Measurements from ENCODE around the gene HTRA3. TPM values are rescaled to one million over a fixed set of nuclear protein-coding genes. Genes with fewer than 3 reads are reported as not detected.
A peak's percentile ranks its signal among the peaks of the same experiment; 100 is the strongest.

Gene HTRA3
- total RNA-seq, 1 experiment from 2014 or later: 2.8 TPM

DNA sequence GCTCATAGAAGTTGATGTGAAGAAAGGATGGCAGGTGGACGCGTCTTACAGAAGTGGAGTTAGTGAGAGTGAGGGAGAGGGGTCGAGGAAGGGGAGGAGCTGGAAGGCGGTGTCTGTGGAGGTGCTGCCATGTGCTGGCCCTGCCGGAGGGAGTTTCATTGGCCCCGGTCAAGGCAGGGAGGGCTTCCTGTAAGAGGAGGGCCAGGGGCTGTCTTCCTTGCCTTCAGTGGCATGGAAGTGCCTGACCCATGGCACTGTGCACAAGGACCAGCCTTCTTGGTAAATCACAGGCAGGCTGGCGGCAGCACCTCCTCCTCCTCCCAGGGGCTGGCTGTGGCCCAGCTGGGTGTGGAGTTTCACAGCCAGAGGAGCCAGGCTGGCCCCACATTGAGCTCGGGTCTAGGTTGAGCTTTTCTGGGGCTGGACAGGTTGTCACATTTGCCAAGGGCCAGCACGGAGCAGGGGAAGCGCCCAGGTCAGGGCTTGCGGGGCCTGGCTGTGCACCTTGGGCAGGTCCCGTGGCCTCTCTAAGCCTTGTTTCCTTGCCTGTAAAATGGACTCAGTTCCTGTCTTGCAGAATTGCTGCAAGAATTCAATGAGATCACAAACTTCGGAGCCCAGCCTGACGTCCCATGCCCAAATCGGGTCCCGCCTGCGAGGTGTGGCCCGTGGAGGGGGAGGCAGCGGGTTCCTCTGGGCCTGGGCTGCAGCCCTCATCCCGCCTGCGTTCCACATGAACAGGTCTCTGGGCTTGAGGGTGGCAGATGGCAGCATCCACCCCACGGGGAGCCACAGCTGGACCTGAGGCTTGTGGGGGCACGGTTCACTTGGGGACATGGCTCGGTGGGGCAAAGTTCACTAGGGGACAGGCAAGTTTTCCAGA lies 7.0 kb downstream of the HTRA3 start:
- no peak overlapping the region for H3K4me2 ChIP-seq (ENCODE audit: low read length)
- H2AFZ ChIP-seq (ENCODE audit: low read length): no peak overlapping the region
- no peaks in the 10 kb centered on the region for H4K20me1 ChIP-seq (ENCODE audit: low read length)
- no TSS peak for BruUV-seq (replicated peaks)
- peak; percentile 55 for ATAC-seq
- TF ChIP-seq EZH2 (IDR thresholded peaks at IDR 0.05; ENCODE audit: low read length, unreplicated experiment) (no peak), EZH2phosphoT487 (IDR thresholded peaks at IDR 0.05; ENCODE audit: borderline replicate concordance, low read length) (no peak), CTCF (conservative IDR thresholded peaks at IDR 0.05; ENCODE audit: low read depth, low read length) (no peak)
- ChIA-PET CTCF (no interaction called here), POLR2A (ENCODE audit: unreplicated experiment) (no interaction called here)
- peaks cover 24% of the 10 kb centered on the region for H3K4me1 ChIP-seq (ENCODE audit: insufficient read depth, low read length)
- no peak overlapping the region for H3K27ac ChIP-seq (ENCODE audit: low read length)
- no peak overlapping the region for H3K4me3 ChIP-seq (ENCODE audit: low read length)
- H3K9me2 ChIP-seq (replicated peaks; ENCODE audit: low read length): no peaks in the 10 kb centered on the region
- no peaks in the 10 kb centered on the region for H3F3A ChIP-seq (ENCODE audit: low read length, unreplicated experiment)
- no peaks in the 10 kb centered on the region for H3K79me2 ChIP-seq (ENCODE audit: low read length)
- no peaks in the 10 kb centered on the region for H3K36me3 ChIP-seq (ENCODE audit: low read depth, low read length)
- intact Hi-C loops (cut with micrococcal nuclease): no loop called here
- no peak overlapping the region for H3K9ac ChIP-seq (ENCODE audit: low read length)
- no peaks in the 10 kb centered on the region for H3K27me3 ChIP-seq (ENCODE audit: low read length)
- peak; percentile 29 for DNase-seq
- no peaks in the 10 kb centered on the region for H3K9me3 ChIP-seq (ENCODE audit: low read length)

DNA sequence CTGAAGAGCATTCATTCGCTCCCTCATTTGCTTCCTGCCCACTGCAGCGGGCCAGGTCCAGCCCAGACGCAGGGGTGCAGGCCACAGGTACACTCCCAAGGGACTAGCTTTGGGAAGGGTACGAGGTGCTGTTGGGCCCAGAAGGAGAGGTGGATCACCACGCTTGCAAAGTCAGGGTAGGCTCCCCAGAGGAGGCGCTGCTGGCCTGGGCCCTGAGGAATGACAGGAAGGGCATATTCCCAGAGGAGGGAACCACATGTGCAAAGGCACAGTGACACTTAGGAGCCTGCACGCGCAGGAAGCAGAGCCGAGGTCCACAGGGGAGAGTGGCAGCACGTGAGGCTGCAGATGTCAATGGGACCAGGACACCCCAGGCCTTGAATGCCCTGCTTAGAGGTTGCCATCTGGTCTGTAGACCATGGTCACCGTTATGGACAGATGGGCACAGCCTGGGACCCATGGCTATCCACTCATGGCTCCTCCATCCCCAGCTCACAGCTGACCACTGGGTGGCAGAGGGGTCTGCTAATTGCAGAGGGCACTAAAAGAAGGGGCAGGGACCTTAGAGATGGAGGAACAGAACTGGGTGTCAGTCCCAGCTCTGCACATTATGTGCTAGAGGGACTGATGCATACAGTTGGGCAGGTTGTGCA lies 7.9 kb downstream of the HTRA3 start:
- H3F3A ChIP-seq (ENCODE audit: low read length, unreplicated experiment): no peaks in the 10 kb centered on the region
- no peak for TF ChIP-seq EZH2 (IDR thresholded peaks at IDR 0.05; ENCODE audit: low read length, unreplicated experiment)
- TF ChIP-seq CTCF (conservative IDR thresholded peaks at IDR 0.05; ENCODE audit: low read depth, low read length): no peak
- H3K4me1 ChIP-seq (ENCODE audit: insufficient read depth, low read length): peaks cover 24% of the 10 kb centered on the region
- POLR2A ChIA-PET (ENCODE audit: unreplicated experiment): no interaction called here
- no peaks in the 10 kb centered on the region for H3K36me3 ChIP-seq (ENCODE audit: low read depth, low read length)
- CTCF ChIA-PET: no interaction called here
- ATAC-seq: no peak; the same call in 1 of the 2 replicates
- H4K20me1 ChIP-seq (ENCODE audit: low read length): no peaks in the 10 kb centered on the region
- H2AFZ ChIP-seq (ENCODE audit: low read length): no peak overlapping the region
- DNase-seq: no peak
- H3K4me2 ChIP-seq (ENCODE audit: low read length): peak overlapping the region; percentile 67; the same call in 1 of the 2 replicates
- no peaks in the 10 kb centered on the region for H3K27me3 ChIP-seq (ENCODE audit: low read length)
- no TSS peak for BruUV-seq (replicated peaks)
- H3K27ac ChIP-seq (ENCODE audit: low read length): peak overlapping the region; percentile 72
- no peak overlapping the region for H3K9ac ChIP-seq (ENCODE audit: low read length)
- no peak overlapping the region for H3K4me3 ChIP-seq (ENCODE audit: low read length)
- H3K9me3 ChIP-seq (ENCODE audit: low read length): no peaks in the 10 kb centered on the region
- no peaks in the 10 kb centered on the region for H3K9me2 ChIP-seq (replicated peaks; ENCODE audit: low read length)
- intact Hi-C loops (cut with micrococcal nuclease): no loop called here
- no peaks in the 10 kb centered on the region for H3K79me2 ChIP-seq (ENCODE audit: low read length)

DNA sequence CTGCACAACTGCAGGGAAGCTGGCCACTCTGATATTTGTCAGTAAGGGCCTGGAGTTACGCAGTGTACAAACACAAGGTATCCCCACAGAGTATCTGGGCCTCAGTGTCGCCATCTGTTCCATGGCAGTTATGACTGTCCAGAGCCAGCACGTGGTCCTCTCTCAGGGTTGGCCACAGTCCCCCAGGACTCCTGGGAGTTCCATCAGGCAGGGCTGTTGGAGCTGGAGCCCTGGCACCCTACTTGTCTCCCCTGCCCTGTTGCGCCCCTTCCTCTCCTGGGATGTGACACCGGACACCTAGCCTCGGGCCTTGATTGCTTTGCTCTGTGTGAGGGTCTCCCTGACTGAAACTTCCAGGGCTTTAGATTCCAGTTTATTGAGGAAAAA lies 8.4 kb downstream of the HTRA3 start:
- Histone ChIP-seq H4K20me1 (ENCODE audit: low read length) (no peaks in the 10 kb centered on the region), H2AFZ (ENCODE audit: low read length) (peak overlapping the region; percentile 52; the same call in 1 of the 2 replicates), H3F3A (ENCODE audit: low read length, unreplicated experiment) (no peaks in the 10 kb centered on the region), H3K27ac (ENCODE audit: low read length) (peak overlapping the region; percentile 72), H3K79me2 (ENCODE audit: low read length) (no peaks in the 10 kb centered on the region), H3K9me3 (ENCODE audit: low read length) (no peaks in the 10 kb centered on the region), H3K9ac (ENCODE audit: low read length) (peak overlapping the region; percentile 52), H3K9me2 (replicated peaks; ENCODE audit: low read length) (no peaks in the 10 kb centered on the region), H3K27me3 (ENCODE audit: low read length) (no peaks in the 10 kb centered on the region), H3K4me1 (ENCODE audit: insufficient read depth, low read length) (peaks cover 24% of the 10 kb centered on the region), H3K4me3 (ENCODE audit: low read length) (peak overlapping the region; percentile 11; the same call in 1 of the 2 replicates), H3K36me3 (ENCODE audit: low read depth, low read length) (no peaks in the 10 kb centered on the region), H3K4me2 (ENCODE audit: low read length) (peak overlapping the region; percentile 67)
- ATAC-seq: peak; percentile 35
- intact Hi-C loops (cut with micrococcal nuclease): no loop called here
- BruUV-seq (replicated peaks): no TSS peak
- TF ChIP-seq EZH2 (IDR thresholded peaks at IDR 0.05; ENCODE audit: low read length, unreplicated experiment) (no peak), EZH2phosphoT487 (IDR thresholded peaks at IDR 0.05; ENCODE audit: borderline replicate concordance, low read length) (no peak), CTCF (conservative IDR thresholded peaks at IDR 0.05; ENCODE audit: low read depth, low read length) (no peak)
- ChIA-PET CTCF (interaction anchor here (0.7 kb wide), 1 partner anchor 289 kb away, joined by 4 read pairs; no protein-coding TSS in a partner anchor), POLR2A (ENCODE audit: unreplicated experiment) (no interaction called here)
- no peak for DNase-seq
